ENCODE measurements around the gene EGLN1. TPM values are rescaled to one million over a fixed set of nuclear protein-coding genes. Genes with fewer than 3 reads are reported as not detected.
"Not testable (repeated sequence)": the region's sequence is repeated elsewhere in the genome, so short reads cannot be mapped to it uniquely, and the experiment has no call there.

Gene EGLN1
- 46.3 and 47.1 TPM in 2 replicates for total RNA-seq

DNA sequence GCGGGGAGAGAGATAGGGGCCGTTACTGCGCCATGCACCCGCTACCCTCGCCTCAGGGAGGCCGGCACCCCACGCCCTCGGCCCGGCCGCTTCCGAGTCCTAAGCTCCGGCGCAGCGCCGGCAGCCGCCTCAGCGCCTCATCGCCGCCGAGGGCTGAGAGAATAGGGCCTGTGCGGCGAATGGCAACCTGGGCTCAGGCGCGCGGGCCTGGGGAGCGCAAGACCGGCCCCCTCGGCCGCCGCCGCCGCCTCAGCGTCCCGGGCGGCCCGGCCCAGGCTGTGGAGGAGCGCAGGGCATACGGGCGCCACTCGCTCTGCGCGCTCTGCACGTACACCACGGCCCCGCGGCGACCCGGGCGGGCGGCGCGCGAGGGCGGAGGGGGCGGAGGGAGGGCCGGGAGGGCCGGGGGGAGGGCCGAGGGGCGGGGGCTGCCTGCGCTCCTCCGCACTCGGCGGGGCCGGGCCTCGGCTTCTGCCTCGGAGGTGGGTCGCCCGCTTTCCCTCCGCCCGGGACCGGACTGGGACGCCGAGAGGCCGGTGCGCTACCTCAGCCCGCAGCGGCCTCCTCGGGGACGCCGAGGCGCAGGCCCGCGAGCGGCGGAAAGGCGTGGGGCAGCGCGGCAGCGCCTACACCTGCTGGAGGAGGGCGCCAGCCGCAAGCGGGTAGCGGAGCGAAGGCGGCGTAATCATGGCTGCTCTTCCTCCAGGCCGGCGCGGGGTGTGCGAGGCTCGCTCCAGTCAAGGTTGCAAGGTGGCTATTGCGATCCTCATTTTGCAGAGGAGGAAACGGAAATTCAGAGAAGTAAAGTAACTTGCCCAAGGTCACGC, at the start of gene EGLN1:
Gene EGLN1, minus strand, starts transcription at position 317 of the 827 bp plus-strand sequence. CDS start 399 bp downstream, outside the sequence.
- DNase-seq (ENCODE audit: extremely low read depth, low read depth, low spot score), result peak; percentile 71

DNA sequence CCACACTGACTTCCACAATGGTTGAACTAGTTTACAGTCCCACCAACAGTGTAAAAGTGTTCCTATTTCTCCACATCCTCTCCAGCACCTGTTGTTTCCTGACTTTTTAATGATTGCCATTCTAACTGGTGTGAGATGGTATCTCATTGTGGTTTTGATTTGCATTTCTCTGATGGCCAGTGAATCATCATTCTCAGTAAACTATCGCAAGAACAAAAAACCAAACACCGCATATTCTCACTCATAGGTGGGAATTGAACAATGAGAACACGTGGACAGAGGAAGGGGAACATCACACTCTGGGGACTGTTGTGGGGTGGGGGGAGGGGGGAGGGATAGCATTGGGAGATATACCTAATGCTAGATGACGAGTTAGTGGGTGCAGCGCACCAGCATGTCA, 49.4 kb upstream of the EGLN1 start:
- not testable (repeated sequence) for DNase-seq (ENCODE audit: extremely low read depth, low read depth, low spot score)

DNA sequence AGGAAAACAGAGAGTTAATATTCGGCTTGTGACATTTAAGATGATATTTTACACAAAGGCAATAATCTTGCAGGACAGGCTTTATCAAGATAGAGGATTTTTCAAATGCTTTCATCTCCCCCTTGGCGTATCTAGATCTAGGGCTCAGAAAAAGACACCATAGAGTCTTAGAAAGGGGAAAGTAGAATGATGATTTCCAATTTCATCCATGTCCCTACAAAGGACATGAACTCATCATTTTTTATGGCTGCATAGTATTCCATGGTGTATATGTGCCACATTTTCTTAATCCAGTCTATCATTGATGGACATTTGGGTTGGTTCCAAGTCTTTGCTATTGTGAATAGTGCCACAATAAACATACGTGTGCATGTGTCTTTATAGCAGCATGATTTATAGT, 48.9 kb upstream of the EGLN1 start:
- not testable (repeated sequence) for DNase-seq (ENCODE audit: extremely low read depth, low read depth, low spot score)

DNA sequence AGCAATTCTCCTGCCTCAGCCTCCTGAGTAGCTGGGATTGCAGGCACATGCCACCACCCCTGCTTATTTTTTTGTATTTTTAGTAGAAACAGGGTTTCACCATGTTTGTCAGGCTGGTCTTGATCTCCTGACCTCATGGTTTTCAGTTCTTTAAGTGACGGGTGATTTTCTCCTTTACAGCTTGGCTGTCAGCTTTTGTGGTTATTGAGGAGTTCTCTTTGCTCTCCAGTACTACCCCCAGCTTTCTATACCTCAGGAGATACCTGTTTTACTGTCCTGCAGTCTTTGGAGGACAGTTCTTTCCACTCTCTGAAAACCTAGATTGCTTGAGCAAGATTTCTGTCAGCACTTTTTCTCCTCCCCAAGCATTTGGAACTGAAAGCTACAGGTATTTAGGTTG, 45.9 kb upstream of the EGLN1 start:
- no peak for DNase-seq (ENCODE audit: extremely low read depth, low read depth, low spot score)

DNA sequence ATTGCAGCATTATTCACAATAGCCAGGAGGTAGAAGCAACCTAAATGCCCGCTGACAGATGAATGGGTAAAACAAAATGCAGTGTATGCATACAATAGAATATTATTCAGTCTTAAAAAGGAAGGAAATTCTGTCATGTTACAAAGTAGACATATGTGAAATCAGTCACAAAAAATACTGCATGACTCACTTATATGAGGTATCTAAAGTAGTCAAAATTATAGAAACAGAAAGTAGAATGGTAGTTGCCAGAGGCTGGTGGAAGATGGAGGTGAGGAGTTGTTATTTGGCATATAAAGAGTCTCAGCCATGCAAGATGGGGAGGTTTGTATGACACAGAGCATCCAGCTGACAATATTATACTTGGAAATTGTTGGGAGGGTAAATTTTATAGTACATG, 43.0 kb upstream of the EGLN1 start:
- no peak for DNase-seq (ENCODE audit: extremely low read depth, low read depth, low spot score)

DNA sequence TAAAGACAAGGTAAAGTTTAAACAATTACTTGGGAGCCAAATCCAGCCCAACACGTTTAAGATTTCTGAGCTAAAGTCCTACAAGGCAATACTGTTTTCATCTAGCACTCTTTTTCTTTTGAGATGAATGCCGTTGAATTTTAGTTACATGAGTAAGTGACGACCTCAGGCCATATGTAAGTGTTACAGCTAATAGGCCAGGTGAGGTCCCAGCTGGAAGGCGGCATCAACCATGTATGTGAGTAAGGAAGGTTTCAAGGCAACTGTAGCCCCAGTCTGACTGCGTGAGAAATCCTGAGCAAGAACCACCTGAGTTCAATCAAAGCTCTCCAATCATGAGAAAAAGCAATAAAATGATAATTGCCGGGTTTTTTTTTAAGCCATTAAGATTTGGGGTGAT, 41.5 kb upstream of the EGLN1 start:
- no peak for DNase-seq (ENCODE audit: extremely low read depth, low read depth, low spot score)

DNA sequence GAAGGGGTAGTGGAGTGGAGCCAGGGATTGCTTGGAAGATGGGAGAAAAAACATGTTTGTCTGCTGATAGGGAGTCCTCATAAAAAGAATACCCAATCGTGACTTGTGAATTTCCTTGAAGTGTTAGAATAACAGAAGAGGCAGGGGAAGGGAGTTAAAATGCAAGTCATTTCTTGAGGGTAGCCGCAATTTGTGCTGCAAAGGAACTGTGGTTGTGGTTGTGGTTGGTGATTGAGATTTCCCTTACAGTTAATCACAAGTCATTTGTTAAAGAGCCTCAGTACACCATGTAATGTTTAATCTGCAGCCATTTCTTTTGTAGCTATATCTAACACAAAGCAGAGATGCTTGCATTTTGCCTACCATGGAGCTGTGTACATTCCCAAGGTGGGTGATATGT, 38.5 kb upstream of the EGLN1 start:
- no peak for DNase-seq (ENCODE audit: extremely low read depth, low read depth, low spot score)

DNA sequence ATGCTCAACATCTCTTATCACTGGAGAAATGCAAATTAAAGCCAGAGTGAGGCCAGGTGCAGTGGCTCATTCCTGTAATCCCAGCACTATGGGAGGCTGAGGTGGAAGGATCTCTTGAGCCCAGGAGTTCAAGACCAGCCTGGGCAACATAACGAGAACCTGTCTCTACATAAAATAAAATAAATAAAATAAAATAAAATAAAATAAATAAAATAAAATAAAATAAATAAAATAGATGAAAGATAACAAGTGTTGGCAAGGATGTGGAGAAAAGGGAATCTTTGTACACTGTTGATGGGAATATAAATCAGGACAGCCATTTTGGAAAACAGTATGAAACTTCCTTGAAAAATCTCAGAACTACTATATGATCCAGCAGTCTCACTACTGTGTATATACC, 37.4 kb upstream of the EGLN1 start:
- DNase-seq (ENCODE audit: extremely low read depth, low read depth, low spot score), result not testable (repeated sequence)

DNA sequence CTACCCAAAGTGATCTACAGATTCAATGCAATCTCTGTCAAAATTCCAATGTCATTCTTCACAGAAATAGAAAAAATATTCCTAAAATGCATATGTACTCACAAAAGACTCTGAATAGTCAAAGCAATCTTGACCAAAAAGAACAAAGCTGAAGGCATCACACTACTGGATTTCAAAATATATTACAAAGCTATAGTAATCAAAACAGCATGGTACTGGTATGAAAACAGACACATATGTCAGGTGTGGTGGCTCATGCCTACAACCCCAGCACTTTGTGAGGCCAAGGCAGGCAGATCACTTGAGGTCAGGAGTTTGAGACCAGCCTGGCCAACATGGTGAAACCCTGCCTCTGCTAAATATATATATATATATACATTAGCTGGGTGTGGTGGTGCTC, 35.9 kb upstream of the EGLN1 start:
- not testable (repeated sequence) for DNase-seq (ENCODE audit: extremely low read depth, low read depth, low spot score)

DNA sequence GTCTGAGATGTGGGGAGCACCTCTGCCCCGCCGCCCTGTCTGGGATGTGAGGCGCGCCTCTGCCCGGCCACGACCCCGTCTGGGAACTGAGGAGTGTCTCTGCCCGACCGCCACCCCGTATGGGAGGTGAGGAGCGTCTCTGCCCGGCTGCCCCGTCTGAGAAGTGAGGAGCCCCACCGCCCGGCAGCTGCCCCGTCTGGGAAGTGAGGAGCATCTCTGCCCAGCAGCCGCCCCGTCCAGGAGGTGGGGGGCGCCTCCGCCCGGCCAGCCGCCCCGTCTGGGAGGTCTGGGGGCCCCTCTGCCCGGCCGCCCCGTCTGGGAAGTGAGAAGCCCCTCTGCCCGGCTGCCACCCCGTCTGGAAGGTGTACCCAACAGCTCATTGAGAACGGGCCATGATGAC, 32.0 kb upstream of the EGLN1 start:
- DNase-seq (ENCODE audit: extremely low read depth, low read depth, low spot score), result not testable (repeated sequence)

DNA sequence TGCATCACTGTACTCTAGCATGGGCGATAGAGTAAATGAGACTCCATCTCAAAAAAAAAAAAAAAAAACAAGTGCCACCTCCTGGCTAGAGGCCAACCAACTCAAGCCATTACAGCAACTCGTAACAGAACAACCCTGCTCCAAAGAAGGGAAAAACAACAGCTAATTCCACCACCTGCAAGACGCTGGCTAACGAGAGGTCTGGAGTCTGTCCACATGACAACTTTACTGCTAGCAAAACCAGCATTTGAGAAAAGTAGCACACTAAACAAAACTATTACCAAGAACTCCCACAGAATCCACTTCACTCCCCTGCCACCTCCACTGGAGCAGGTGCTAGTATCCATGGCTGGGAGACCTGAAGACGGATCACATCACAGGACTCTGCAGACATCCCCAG, 24.1 kb upstream of the EGLN1 start:
- DNase-seq (ENCODE audit: extremely low read depth, low read depth, low spot score), result no peak

DNA sequence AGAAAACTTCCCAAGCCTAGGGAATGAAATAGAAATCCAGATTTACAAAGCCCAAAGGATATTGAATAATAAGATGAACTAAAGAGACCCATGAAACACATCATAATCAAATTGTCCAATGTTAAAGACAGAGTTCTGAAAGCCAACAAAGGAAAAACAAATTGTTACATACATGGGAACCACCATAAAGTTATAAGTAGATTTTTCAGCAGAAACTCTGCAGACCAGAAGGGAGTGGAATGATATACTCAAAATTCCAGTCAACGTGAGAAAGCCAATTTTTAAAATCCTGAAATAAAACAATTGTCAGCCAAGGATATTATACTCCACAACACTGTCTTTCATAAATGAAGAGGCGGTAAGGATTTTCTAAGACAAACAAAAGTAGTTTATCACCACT, 22.0 kb upstream of the EGLN1 start:
- DNase-seq (ENCODE audit: extremely low read depth, low read depth, low spot score), result no peak

DNA sequence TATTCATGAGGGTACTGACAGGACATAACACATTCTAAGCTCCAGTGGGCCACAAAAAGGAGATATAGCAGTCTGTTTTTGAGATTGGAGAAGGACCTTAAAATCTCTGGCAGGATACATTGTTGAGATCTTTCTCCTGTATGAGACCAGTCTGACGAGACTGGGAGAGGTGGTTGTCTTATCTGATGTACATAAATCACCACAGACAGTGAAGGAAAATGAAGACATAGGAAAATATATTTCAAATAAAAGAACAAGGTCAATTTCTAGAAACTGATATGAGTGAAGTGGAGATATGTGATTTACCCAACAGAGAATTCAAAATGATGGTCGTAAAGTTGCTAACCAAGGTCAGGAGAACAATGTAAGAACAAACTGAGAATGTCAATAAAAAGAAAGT, 21.3 kb upstream of the EGLN1 start:
- DNase-seq (ENCODE audit: extremely low read depth, low read depth, low spot score), result no peak

DNA sequence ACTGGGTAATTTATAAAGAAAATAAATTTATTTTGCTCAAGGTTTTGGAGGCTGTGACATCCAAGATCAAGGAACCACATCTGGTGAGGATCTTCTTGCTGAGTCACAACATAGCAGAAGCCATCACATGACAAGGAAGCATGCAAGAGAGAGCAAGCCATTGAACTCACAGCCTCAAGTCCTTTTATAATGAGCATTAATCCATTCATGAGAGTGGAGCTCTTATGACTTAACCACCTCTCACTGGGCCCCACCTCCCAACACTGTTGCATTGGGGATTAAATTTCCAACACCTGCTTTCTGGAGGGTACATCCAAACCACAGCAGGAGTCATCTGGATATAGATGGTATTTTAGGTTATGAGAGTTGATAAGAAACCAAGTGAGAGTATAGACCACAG, 20.6 kb upstream of the EGLN1 start:
- no peak for DNase-seq (ENCODE audit: extremely low read depth, low read depth, low spot score)

DNA sequence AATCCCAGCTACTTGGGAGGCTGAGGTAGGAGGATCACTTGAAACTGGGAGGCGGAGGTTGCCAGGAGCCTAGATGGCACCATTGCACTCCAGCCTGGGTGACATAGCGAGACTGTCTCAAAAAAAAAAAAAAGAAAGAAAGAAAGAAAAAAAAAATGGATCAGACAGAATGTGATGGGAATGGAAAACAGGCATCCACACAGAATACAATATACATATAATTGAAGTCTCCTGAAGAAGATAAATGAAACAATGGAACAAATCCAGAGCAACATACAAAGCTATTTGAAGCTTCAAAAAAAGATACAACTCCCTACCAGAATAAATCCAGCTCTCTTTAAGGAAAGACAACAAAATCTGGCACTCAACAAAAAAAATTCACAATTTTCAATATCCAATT, 10.9 kb upstream of the EGLN1 start:
- DNase-seq (ENCODE audit: extremely low read depth, low read depth, low spot score), result no peak

DNA sequence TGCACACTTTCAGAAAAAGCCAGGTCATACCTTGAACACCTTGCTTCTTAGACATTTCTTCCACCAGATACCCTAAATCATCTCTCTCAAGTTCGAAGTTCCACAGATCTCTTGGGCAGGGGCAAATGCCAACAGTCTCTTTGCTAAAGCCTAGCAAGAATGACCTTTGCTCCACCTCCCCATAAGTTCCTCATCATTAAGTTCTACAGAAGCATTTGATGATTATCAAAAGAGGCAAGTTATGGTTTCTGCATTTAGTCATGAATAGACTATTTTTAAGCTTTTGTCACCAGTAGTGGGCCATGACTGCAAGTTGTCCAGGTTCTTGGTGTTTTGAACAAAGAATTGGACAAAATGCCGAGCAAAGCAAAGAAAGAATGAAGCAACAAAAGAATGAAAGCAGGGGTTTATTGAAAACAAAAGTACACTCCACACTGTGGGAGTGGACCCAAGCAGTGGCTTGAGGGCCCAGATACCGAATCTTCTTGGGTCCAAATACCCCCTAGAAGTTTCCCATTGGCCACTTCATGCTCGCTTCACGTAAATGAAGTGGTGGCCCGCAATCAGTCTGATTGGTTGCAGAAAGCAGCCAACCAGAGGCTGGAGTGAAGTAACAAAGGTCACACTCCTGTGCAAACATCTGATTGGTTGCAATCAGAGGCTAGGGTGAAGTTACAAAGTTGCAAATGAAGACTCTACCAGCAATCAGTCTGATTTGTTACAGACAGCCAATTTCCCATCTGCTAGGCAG, 9.8 kb upstream of the EGLN1 start:
- DNase-seq (ENCODE audit: extremely low read depth, low read depth, low spot score), result no peak

DNA sequence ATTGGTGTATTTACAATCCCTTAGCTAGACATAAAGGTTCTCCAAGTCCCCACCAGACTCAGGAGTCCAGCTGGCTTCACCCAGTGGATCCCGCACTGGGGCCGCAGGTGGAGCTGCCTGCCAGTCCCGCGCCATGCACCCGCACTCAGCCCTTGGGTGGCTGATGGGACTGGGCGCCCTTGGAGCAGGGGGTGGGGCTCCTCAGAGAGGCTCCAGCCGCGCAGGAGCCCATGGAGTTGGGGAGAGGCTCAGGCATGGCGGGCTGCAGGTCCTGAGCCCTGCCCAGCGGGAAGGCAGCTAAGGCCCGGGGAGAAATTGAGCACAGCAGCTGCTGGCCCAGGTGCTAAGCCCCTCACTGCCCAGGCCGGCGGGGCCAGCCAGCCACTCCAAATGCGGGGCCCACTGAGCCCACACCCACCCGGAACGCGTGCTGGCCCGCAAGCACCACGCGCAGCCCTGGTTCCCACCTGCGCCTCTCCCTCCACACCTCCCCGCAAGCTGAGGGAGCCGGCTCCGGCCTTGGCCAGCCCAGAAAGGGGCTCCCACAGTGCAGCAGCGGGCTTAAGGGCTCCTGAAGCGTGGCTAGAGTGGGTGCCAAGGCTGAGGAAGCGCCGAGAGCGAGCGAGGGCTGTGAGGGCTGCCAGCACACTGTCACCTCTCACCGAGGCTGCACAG, 8.7 kb upstream of the EGLN1 start:
- DNase-seq (ENCODE audit: extremely low read depth, low read depth, low spot score), result not testable (repeated sequence)

DNA sequence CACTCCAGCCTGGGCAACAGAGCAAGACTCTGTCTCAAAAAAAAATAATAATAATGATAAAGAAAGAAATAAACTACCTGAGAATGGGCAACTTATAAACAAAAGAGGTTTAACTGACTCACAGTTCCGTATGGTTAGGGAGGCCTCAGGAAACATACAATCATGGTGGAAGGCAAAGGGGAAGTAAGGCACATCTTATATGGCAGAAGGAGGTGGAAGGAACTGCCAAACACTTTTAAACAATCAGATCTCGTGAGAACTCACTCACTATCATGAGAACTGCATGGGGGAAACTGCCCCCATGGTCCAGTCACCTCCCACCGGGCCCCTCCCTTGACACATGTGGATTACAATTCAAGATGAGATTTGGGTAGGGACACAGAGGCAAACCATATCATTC, 6.3 kb upstream of the EGLN1 start:
- DNase-seq (ENCODE audit: extremely low read depth, low read depth, low spot score), result no peak

DNA sequence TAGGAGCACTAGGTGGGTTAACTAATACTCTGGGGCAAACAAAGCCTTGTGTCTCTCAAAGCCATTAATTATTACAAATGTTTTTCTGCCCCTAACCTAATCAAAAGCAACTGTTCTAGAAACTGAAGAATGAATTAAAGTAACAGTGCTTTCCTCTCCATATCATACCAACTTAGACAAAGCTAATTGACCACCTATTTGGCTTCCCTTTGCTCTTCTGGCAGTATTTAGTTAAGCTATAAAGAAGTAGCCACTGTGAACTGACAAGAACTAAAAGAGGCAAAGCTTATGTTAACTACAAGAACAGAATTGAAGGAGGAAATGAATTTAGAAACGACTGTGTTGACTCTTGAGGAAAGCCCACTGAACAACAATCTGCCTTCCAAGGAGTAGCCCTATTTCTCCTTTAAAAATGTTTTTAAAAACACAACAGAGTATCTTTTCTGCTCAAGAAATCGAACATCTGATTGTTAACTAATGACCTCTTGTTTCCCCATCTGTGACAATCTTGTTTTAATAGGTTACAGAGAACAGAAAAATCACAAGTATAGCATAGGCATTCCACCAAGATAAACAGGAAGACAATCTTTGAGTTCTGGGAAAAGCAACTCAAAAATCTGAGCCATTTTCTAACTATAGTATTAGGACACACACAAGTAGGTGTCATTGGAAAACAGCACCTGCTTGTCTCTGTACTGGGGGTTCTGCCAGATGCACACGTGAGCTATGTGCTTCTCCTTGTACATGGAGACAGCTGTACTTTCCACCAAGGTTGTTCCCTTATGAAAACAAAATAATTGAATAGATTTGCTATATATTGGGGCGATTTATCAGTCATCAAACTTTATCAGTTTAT, 3.1 kb upstream of the EGLN1 start:
- no peak for DNase-seq (ENCODE audit: extremely low read depth, low read depth, low spot score)

DNA sequence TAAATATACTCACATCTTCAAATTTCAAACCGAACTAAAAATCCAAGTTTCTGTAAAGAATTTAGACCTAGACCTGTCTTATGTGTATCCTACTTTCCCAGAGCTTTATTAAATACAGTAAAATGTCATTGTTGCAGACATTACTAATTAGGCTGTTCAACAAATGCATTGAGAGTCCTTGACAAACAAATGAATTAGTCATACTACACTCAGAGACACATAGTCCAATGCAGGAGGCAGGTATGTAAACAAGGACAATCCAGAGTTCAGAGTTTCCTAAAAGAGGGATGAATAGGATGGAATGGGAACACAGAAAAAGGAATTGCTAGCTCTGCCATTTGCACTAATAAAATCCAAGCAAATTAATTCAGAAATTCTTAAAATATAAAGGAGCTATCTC, 1.6 kb upstream of the EGLN1 start:
- DNase-seq (ENCODE audit: extremely low read depth, low read depth, low spot score), result no peak
